Hematopoietic multipotent progenitor cell (in vitro differentiated cells): ENCODE results near the gene CCNE1. TPM values are rescaled to one million over a fixed set of nuclear protein-coding genes. Genes with fewer than 3 reads are reported as not detected.
"Not testable (repeated sequence)": the region's sequence is repeated elsewhere in the genome, so short reads cannot be mapped to it uniquely, and the experiment has no call there.

Experiments used
- DNase-seq, 3 donors: peaks; one replicate each; pipeline ENCODE4 v3.0.0-alpha.2; 2011 to 2015; ENCODE audit warnings: low read depth in 2 of 3, low spot score in 2 of 3
- total RNA-seq: library from RNA; depleted of rRNA; stranded (reverse); fragments of >200 nt; gene quantifications from one replicate; pipeline ENCODE4 v1.2.3, GENCODE V29; 2012

The CCNE1 gene
- total RNA-seq, 1 donor: 4.0 TPM

GRCh38 chr19:29785955-29786589 is 25.7 kb upstream of the CCNE1 start:
- no peak for DNase-seq

DNA sequence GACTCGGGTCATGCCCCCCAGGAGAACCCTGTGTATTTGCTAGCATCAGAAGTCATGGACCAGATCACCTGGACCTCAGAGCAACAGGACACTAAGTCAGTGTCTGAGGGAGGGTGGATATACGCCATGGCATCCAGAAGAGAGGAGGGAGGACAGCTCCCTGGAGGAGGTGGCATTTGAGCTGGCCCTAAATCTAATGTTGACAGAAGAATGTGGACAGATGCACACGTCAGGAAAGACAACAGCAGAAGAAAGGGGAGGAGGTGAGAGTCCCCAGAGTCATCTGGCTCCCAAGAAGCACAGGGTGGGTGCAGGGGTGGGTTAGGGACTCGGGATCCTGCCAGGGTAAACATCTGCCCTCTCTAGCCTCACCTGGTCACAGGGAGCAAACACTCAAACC is 24.5 kb upstream of the CCNE1 start:
- DNase-seq: no peak

GRCh38 chr19:29789007-29789406 is 22.8 kb upstream of the CCNE1 start:
- DNase-seq: no peak

DNA sequence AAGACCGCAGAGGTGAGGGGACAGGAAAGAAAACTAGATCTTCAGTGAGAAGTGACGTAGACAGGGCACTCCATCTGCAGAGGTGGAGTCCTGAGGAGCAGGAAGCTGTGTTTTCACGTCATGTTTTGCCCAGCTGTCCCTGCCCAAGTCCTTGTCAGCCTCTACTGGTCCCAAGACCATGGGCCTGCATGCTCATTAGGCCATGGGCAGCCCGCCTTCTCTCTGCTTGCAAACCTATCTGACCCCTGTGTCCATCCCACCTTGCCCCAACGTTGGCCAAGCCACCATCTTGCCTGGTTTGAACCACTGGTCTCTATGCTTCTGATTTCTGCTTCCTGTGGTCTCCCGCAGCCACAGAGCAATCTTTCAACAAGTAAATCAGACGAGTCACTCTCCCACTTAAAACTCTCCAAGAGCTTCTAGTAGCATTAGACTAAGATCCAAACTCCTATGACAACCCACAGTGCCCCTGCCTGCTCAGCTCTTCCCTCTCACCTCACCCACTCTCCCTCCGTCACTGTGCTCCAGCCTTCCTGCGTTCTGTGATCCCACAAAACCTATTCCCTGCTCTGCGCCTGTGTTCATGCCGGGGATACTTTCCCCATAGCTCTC is 18.6 kb upstream of the CCNE1 start:
- DNase-seq: no peak

DNA sequence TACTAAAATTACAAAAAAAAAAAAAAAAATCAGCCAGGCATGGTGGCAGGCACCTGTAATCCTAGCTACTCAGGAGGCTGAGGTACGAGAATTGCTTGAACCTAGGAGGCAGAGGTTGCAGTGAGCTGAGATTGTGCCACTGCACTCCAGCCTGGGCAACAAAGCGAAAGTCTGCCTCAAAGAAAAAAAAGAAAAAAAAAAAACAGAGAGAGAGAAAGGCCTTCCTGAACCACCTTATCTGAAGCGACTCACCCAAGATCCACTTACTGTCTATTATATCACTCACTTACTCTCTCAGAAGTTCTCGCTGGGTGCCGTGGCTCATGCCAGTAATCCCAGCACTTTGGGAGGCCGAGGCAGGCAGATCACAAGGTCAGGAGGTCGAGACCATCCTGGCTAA is 17.3 kb upstream of the CCNE1 start:
- not testable (repeated sequence) for DNase-seq

DNA sequence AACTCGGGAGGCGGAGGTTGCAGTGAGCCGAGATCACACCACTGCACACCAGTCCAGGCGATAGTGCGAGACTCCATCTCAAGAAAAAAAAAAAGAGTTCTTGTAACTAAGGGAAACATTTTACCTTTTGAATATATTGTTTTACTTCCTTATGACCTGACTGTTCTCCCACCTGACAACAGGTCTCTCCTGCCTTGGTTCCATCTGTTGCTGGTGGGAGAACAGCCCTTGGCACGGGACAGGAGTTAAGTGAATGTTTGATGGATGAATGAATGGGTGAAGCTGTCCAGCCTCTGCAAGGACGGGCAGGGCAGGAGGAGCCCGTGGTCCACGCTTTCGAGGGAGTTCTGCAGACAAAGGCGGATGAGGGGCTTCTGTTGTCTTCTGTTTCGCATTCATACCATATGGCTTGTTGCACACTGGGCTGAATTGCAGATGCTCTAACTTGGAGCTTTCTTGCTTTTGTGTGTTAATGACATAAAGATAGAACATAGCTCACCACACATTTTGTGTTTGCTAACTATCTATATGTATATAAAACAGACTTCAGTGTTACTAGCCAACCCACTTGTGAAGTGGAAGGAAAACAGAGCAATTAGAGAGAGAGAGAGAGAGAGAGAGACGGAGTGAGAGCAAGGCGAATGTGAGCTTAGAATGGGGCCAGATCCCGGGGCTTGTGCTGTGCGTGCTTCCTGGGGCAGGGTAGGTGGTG is 16.2 kb upstream of the CCNE1 start:
- no peak for DNase-seq

- DNase-seq: no peak
These were observed 15.6 kb upstream of the CCNE1 start for GRCh38 chr19:29796173-29796573.

DNA sequence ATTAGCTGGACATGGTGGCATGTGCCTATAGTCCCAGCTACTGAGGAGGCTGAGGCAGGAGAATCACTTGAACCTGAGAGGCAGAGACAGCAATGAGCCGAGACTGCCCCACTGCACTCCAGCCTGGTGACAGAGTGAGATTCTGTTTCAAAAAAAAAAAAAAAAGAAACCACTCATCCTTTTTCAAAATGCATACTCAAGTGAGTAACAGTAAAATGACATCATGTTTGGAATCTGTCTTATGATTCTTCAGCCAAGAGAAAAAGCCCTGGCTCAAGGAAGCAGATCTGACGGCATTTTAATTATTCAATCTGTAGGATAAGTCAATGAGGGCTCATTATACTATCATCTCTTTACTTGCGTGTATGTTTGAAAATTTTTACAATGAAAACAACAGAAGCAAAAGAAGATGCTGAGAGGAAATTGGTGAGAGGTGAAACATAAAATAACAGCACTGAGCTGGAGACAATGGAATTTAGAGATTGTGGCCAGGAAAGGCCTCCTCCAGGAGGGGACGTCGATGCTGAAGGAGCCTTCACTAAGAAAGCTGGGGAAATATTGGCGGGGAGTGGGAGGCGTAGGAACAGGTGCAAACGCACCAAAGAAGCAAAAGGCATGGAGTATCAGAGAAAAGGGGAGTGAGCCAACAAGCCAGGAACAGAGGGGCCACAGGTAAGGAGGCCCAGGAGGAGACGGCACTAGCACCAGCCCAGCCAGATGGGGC is 12.9 kb upstream of the CCNE1 start:
- no peak for DNase-seq

DNA sequence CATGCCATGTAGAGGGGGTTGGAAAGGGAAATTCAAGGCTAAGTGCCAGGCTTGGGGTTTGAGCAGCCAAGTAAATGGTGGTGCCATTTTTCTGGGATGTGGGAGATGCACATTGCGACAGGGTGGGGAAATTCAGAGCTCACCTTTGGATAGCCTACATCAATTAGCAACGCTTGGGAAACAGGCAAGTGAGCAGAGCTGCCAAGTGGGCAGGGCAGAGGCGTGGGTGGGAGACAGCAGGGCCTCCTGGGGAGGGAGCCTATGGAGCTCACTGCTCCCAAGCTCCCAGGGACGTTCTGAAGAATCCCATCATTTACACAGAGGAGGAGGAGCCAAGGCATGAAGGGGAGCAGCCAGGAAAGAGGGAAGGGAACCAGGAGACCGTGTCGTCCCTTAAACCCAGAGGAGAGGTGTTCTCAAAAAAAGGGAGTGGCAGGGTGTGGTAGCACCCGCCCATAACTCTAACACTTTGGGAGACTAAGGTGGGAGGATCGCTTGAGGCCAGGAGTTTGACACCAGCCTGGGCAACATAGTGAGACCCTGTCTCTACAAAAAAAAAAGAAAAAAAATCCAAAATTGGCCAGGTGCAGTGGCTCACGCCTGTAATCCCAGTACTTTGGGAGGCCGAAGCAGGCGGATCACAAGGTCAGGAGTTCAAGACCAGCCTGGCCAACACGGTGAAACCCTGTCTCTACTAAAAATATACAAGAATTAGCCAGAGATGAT is 11.5 kb upstream of the CCNE1 start:
- no peak for DNase-seq

DNA sequence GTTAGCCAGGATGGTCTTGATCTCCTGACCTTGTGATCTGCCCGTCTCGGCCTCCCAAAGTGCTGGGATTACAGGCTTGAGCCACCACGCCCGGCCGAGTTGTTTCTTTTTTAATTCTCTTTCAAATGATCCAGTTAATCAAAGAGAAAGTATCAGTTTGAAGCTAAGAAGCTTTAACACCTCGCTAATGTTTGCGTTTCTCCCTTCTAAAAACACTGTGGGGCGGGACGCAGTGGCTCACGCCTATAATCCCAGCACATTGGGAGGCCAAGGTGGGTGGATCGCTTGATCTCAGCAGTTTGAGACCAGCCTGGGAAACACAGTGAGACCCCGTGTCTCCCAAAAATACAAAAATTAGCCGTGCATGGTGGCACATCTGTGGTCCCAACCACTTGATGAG is 7.8 kb upstream of the CCNE1 start:
- DNase-seq: not testable (repeated sequence)

GRCh38 chr19:29804493-29804892 is 7.3 kb upstream of the CCNE1 start:
- DNase-seq: no peak

DNA sequence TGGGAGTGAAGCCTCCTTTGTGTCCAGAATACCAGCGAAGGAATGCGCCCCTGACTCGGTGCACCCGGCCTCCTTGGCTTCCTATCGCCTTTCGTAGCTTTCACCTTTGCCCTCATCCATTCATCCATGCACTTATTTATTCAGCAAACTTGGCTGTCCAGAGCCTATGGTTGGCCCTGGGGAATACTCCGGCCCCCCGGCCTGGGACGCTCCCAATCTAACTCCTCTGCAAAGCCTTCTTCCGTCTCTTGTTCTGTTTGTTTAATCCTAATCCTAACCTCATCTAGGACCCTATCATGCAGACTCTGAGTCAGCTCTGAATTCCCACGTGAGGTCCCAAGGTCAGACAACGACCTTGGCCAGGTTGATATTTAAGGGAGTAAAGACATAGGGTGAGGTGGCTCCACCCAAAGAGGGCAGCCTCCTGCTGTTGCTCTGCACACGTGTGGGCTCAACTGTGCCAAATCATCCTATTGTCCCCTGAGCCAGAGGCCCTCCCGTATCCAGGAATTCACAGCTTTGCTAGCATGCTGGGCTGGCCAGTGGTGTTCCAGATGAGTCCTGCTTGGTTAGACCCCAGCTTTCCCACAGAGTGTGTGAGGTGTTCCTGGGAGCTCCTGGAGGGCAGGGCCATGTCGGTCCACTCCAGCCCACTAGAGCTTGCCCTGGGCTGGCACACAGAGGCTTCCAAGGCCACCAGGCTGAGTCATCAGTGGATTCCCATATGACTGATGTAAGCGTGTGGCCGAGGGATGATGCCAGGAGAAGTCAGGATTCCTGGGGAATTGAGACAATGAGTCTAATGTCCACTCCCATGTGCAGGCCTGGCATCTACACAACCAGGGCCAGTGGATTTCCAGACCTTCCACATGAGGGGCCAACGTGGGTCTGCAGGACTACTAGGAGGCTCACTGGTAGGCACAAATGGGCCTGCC is 6.5 kb upstream of the CCNE1 start:
- no peak for DNase-seq

DNA sequence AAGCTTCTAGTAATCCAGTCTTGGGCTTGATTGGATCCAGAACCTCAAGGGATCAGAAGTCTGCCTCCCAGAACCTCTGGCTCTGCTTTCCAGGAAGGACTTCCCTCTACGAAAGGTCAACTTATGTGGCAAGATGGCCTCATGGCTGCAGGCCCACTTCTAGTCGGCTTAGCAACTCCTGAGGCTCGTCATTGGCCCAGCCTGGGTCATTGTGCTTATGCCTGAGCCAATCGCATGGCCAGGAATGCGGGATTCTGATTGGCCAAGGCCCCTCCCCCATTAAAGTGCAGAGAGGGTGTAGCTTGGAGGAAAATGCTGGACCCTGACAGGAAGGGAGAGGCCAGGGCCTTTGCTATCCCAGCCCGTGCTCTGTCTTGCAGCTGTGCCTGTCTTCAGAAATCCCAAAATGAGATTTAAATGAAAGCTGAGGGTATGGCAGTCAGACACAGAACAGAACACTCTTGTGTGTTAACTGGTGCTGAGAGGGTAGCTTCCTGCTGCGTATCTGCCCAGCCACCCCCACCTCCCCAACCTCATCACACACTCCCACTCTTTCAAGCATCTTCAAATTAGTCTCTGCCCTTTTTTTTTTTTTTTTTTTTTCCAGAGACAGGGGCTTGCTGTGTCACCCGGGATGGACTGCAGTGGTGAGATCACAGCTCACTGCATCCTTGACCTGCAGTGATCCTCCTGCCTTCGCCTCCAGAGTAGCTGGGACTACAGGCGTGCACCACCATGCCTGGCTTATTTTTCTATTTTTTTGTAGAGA is 5.5 kb upstream of the CCNE1 start:
- DNase-seq: no peak

- DNase-seq: no peak
These were observed 4.6 kb upstream of the CCNE1 start for GRCh38 chr19:29807178-29807577.

GRCh38 chr19:29807870-29808405 is 3.9 kb upstream of the CCNE1 start:
- no peak for DNase-seq

DNA sequence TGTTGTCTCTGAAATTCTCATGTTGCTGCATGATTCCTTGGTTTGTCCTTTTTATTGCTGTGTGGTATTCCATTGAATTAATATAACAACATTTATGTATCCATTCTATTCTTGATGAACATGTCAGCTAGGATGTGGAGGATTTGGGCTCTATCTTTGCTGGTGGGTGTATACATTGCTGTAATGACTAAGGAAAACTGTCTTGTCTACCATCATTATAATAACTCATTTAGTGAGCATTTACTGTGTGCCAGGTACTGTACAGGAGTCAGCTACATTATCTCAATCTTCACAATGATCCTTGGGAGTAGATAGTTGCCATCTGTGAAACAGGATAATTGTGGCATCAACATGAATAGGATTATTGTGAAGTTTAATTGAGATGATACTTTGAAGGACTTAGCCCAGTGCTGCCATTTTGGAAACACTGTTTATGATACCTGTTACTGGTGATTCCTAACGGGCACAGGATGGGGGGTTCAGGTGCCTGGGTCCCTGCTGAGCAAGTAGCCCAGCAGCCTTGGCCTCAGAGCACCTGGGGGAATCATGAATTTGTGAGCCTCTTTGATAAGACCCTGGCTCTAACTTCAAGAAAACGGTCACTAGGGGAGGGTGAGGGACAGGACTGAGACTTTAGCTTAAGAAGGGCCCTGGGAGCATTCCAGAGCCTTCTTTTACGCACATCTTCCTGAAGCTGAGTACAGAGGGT is 1.8 kb upstream of the CCNE1 start:
- DNase-seq: no peak

GRCh38 chr19:29810504-29810871 is 1.3 kb upstream of the CCNE1 start:
- DNase-seq: no peak
